Neural progenitor cell (in vitro differentiated cells): ENCODE data around the gene APBB2. TPM values are rescaled to one million over a fixed set of nuclear protein-coding genes. Genes with fewer than 3 reads are reported as not detected.

Source experiments
- DNase-seq: peaks from one replicate; pipeline ENCODE4 v3.0.0-alpha.2; 2016; ENCODE audit warnings: low spot score
- H2AFZ ChIP-seq: fragments of 200-600 bp; sonication (generic); replicated peaks from 2 replicates; pipeline ENCODE4 v1.6.1; 2016; ENCODE audit warnings: antibody characterized with exemption
- H3F3A ChIP-seq: fragments of 200-600 bp; sonication (generic); 2 replicates; pipeline ENCODE4 v1.6.1; 2016; ENCODE audit warnings: antibody characterized with exemption, low read depth
- H3K27ac ChIP-seq: fragments of 200-600 bp; sonication (generic); 2 replicates; pipeline ENCODE4 v1.5.1; 2016; ENCODE audit warnings: mild to moderate bottlenecking
- H3K27me3 ChIP-seq: fragments of 200-600 bp; sonication (generic); 2 replicates; pipeline ENCODE4 v1.6.1; 2016; ENCODE audit warnings: mild to moderate bottlenecking, moderate library complexity
- H3K36me3 ChIP-seq: fragments of 200-600 bp; sonication (generic); 2 replicates; pipeline ENCODE4 v1.5.1; 2016
- H3K4me1 ChIP-seq: fragments of 200-600 bp; sonication (generic); 2 replicates; pipeline ENCODE4 v1.6.1; 2016; ENCODE audit warnings: mixed run types
- H3K4me2 ChIP-seq: fragments of 200-600 bp; sonication (generic); 2 replicates; pipeline ENCODE4 v1.6.1; 2016
- H3K4me3 ChIP-seq: fragments of 200-600 bp; sonication (generic); 2 replicates; pipeline ENCODE4 v1.5.1; 2016
- H3K79me2 ChIP-seq: fragments of 200-600 bp; sonication (generic); 2 replicates; pipeline ENCODE4 v1.6.1; 2016; ENCODE audit warnings: low read depth
- H3K9ac ChIP-seq: fragments of 200-600 bp; sonication (generic); 2 replicates; pipeline ENCODE4 v1.6.1; 2016
- H3K9me3 ChIP-seq: fragments of 200-600 bp; sonication (generic); 2 replicates; pipeline ENCODE4 v1.5.1; 2016; ENCODE audit warnings: low read depth
- H4K20me1 ChIP-seq: fragments of 200-600 bp; sonication (generic); 2 replicates; pipeline ENCODE4 v1.6.1; 2016; ENCODE audit warnings: low read depth
- H3K27ac Mint-ChIP-seq: 3 replicates; pipeline ENCODE4 v1.8.0; 2021; ENCODE audit warnings: mixed read lengths
- H3K27me3 Mint-ChIP-seq: 2 replicates; pipeline ENCODE4 v1.8.0; 2022; ENCODE audit warnings: low read depth, mild to moderate bottlenecking, inconsistent platforms, moderate library complexity, mixed read lengths; ENCODE audit not compliant: insufficient read depth
- H3K36me3 Mint-ChIP-seq: 3 replicates; pipeline ENCODE4 v1.8.0; 2021; ENCODE audit warnings: mixed read lengths
- H3K4me1 Mint-ChIP-seq: 3 replicates; pipeline ENCODE4 v1.8.0; 2021; ENCODE audit warnings: mixed read lengths
- H3K4me3 Mint-ChIP-seq: 3 replicates; pipeline ENCODE4 v1.8.0; 2021; ENCODE audit warnings: mild to moderate bottlenecking, moderate library complexity, mixed read lengths
- H3K9me3 Mint-ChIP-seq: 3 replicates; pipeline ENCODE4 v1.8.0; 2020; ENCODE audit warnings: mixed read lengths
- EZH2 ChIP-seq: fragments of 200-600 bp; sonication (generic); IDR thresholded peaks from 2 replicates; pipeline ENCODE4 v1.6.1; 2017; ENCODE audit warnings: antibody characterized with exemption, mild to moderate bottlenecking, moderate library complexity
- EZH2phosphoT487 ChIP-seq: fragments of 200-600 bp; sonication (generic); IDR thresholded peaks from 2 replicates; pipeline ENCODE4 v1.6.1; 2017; ENCODE audit warnings: antibody characterized with exemption
- total RNA-seq: library from RNA; depleted of rRNA; stranded (reverse); fragments of >200 nt; gene quantifications from 2 replicates; pipeline ENCODE4 v1.2.3, GENCODE V29; 2015; ENCODE audit warnings: low replicate concordance
- TF ChIP-seq, protein P1 (sequence below): fragments of 200-600 bp; sonication (generic); IDR thresholded peaks from 2 replicates; pipeline ENCODE4 v1.5.1; 2017; ENCODE audit warnings: antibody characterized with exemption, mild to moderate bottlenecking

The APBB2 gene
- total RNA-seq, 1 donor from 2014 or later: 83.2 TPM

DNA sequence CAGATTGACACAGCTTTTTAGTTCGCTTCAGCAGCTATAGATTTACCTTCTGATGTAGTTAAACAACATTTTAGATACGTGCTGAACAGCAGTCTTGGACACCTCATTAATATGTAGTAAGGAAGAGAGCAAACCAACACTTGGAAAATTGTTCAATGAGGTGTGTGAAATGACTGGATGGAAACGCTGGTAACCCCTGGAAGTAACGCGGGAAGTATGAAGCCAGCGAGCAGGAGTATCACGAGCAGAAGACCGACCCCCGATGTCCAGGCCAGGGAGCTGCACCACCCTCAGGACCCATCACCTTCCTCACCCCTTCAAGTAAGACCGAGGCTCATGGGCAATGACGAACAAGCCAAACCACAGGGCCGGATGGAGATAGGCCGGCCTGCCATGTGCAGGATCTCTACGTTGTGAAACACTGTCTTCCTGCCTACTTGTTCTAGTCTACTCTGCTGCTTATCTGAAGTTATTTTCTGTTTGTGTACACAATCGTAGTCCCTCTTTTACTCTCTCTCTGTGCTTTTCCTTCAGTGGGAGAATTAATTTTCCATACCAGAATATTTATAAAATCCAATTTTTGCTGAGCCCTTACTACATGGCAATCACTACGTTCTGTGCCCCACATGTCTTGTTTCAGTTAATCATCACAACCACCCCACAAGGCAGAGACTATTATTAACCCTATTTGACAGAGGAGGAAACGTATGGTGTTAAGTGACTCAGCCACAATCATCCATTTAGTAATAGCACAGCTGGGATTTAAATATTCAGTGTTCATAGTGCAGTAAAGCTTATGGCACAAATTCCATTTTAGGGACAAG, 221.7 kb downstream of the APBB2 start:
- Mint-ChIP-seq H3K27me3 (no peaks in the 10 kb centered on the region), H3K36me3 (no peaks in the 10 kb centered on the region), H3K9me3 (no peaks in the 10 kb centered on the region), H3K4me1 (no peaks in the 10 kb centered on the region), H3K4me3 (no peak overlapping the region), H3K27ac (no peak overlapping the region)
- Histone ChIP-seq H4K20me1 (no peaks in the 10 kb centered on the region), H3K9me3 (no peaks in the 10 kb centered on the region), H3F3A (no peaks in the 10 kb centered on the region), H3K27me3 (no peaks in the 10 kb centered on the region), H3K27ac (no peak overlapping the region), H3K4me2 (no peak overlapping the region), H3K4me1 (no peaks in the 10 kb centered on the region), H2AFZ (no peak overlapping the region), H3K36me3 (no peaks in the 10 kb centered on the region), H3K79me2 (no peaks in the 10 kb centered on the region), H3K4me3 (no peak overlapping the region), H3K9ac (no peak overlapping the region)
- TF ChIP-seq EZH2: no peak
- TF ChIP-seq, protein P1, sequence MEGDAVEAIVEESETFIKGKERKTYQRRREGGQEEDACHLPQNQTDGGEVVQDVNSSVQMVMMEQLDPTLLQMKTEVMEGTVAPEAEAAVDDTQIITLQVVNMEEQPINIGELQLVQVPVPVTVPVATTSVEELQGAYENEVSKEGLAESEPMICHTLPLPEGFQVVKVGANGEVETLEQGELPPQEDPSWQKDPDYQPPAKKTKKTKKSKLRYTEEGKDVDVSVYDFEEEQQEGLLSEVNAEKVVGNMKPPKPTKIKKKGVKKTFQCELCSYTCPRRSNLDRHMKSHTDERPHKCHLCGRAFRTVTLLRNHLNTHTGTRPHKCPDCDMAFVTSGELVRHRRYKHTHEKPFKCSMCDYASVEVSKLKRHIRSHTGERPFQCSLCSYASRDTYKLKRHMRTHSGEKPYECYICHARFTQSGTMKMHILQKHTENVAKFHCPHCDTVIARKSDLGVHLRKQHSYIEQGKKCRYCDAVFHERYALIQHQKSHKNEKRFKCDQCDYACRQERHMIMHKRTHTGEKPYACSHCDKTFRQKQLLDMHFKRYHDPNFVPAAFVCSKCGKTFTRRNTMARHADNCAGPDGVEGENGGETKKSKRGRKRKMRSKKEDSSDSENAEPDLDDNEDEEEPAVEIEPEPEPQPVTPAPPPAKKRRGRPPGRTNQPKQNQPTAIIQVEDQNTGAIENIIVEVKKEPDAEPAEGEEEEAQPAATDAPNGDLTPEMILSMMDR: no peak
- no peak for TF ChIP-seq EZH2phosphoT487
- DNase-seq: no peak

DNA sequence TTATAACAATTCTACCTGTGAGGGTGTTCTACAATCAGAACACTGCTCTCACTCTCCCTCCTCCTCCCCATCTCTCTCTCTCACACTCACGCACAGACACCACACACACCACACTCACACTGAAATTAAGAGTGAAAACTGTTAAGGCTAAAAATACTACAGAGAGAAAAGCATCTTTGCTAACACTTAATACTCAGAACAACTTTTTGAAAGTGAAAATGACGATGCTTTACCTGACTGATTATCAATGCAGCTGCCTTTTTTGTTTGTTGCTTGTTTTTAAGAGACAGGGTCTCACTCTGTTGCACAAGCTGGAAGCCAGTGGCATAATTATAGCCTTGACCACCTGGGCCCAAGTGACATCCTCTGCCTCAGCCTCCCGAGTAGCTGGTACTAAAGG, 222.4 kb downstream of the APBB2 start:
- H3K9ac ChIP-seq: no peak overlapping the region
- H3K36me3 ChIP-seq: no peaks in the 10 kb centered on the region
- H3K4me3 ChIP-seq: no peak overlapping the region
- H3K9me3 Mint-ChIP-seq: no peaks in the 10 kb centered on the region
- no peak overlapping the region for H3K4me3 Mint-ChIP-seq
- TF ChIP-seq, protein P1: no peak
- TF ChIP-seq EZH2phosphoT487 (no peak), EZH2 (no peak)
- H3K79me2 ChIP-seq: no peaks in the 10 kb centered on the region
- no peak overlapping the region for H3K4me2 ChIP-seq
- no peak overlapping the region for H3K27ac ChIP-seq
- no peaks in the 10 kb centered on the region for H3K27me3 ChIP-seq
- H3K4me1 ChIP-seq: no peaks in the 10 kb centered on the region
- no peaks in the 10 kb centered on the region for H3K4me1 Mint-ChIP-seq
- no peak for DNase-seq
- no peaks in the 10 kb centered on the region for H3K9me3 ChIP-seq
- no peaks in the 10 kb centered on the region for H4K20me1 ChIP-seq
- H2AFZ ChIP-seq: no peak overlapping the region
- no peaks in the 10 kb centered on the region for H3K36me3 Mint-ChIP-seq
- no peaks in the 10 kb centered on the region for H3F3A ChIP-seq
- H3K27ac Mint-ChIP-seq: no peak overlapping the region
- no peaks in the 10 kb centered on the region for H3K27me3 Mint-ChIP-seq

DNA sequence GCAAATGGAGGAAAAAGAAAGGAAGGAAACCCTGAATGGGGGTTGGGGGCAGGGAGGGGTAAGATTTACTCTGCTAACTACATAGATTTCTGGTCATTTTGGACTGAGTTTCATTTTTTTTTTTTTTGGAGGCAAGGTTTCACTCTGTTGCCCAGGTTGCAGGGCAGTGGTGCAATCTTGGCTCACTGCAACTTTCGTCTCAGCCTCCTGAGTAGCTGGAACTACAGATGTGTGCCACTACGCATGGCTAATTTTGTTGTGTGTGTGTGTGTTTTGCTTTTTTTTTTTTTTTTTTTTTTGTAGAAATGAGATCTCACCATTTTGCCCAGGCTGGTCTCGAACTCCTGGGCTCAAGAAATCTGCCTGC, 223.5 kb downstream of the APBB2 start:
- Histone ChIP-seq H4K20me1 (no peaks in the 10 kb centered on the region), H3K27me3 (no peaks in the 10 kb centered on the region), H3K9me3 (no peaks in the 10 kb centered on the region), H3K9ac (no peak overlapping the region), H3K4me3 (no peak overlapping the region), H2AFZ (no peak overlapping the region), H3K4me1 (no peaks in the 10 kb centered on the region), H3F3A (no peaks in the 10 kb centered on the region), H3K36me3 (no peaks in the 10 kb centered on the region), H3K4me2 (no peak overlapping the region), H3K27ac (no peak overlapping the region), H3K79me2 (no peaks in the 10 kb centered on the region)
- Mint-ChIP-seq H3K4me1 (no peaks in the 10 kb centered on the region), H3K36me3 (no peaks in the 10 kb centered on the region), H3K27me3 (no peaks in the 10 kb centered on the region), H3K4me3 (no peak overlapping the region), H3K9me3 (no peaks in the 10 kb centered on the region), H3K27ac (no peak overlapping the region)
- TF ChIP-seq EZH2phosphoT487: no peak
- TF ChIP-seq, protein P1: no peak
- TF ChIP-seq EZH2: no peak
- no peak for DNase-seq
